ENCODE measurements around the gene CAMSAP2. TPM values are rescaled to one million over a fixed set of nuclear protein-coding genes. Genes with fewer than 3 reads are reported as not detected.
A peak's percentile ranks its signal among the peaks of the same experiment; 100 is the strongest.

Gene CAMSAP2
- total and polyA plus RNA-seq, 9 donors, result 14.5 to 44.5 (median 33.6) TPM

DNA sequence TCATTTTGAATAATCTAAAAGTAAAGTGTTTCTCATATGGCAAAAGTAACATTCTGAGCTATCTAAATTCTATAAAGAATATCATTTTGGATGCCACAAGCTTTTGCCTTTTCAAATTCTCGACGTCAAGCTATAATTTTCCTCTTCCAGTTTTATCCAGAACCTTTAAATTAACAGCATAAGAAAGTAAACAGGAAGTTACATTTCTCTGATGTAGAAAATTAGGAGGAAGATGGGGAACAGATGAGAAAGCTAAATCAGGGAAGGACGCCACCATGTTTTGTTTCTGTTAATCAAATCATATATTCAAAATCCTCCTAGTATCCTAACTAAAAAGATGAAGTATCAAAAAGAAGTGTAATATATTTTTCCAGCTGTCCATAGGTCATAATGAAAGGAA is 8.8 kb upstream of the CAMSAP2 start:
- H3K4me1 ChIP-seq (ENCODE audit: insufficient read depth), result peaks cover 2% of the 10 kb centered on the region
- no peak overlapping the region for H3K4me3 ChIP-seq
- H3K36me3 ChIP-seq, result no peaks in the 10 kb centered on the region
- DNase-seq, result no peak
- WGBS, 3 donors, result 6 to 11% (median 7%) methylated on average over 3 of the region's 3 CpGs
- no peaks in the 10 kb centered on the region for H3K27me3 ChIP-seq
- intact Hi-C loops (cut with DNase I), result loop anchor here in 1 of 4 donors (10.0 kb wide), 1 partner anchor 55 kb away; no protein-coding TSS in a partner anchor
- TF ChIP-seq, protein P1, sequence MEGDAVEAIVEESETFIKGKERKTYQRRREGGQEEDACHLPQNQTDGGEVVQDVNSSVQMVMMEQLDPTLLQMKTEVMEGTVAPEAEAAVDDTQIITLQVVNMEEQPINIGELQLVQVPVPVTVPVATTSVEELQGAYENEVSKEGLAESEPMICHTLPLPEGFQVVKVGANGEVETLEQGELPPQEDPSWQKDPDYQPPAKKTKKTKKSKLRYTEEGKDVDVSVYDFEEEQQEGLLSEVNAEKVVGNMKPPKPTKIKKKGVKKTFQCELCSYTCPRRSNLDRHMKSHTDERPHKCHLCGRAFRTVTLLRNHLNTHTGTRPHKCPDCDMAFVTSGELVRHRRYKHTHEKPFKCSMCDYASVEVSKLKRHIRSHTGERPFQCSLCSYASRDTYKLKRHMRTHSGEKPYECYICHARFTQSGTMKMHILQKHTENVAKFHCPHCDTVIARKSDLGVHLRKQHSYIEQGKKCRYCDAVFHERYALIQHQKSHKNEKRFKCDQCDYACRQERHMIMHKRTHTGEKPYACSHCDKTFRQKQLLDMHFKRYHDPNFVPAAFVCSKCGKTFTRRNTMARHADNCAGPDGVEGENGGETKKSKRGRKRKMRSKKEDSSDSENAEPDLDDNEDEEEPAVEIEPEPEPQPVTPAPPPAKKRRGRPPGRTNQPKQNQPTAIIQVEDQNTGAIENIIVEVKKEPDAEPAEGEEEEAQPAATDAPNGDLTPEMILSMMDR (IDR thresholded peaks at IDR 0.05), result no peak
- TF ChIP-seq EP300 (IDR thresholded peaks at IDR 0.05), result no peak
- no peak for TF ChIP-seq POLR2A (IDR thresholded peaks at IDR 0.05)
- no peaks in the 10 kb centered on the region for H3K9me3 ChIP-seq
- peak overlapping the region in 1 of 2 donors; percentile 57 for H3K27ac ChIP-seq

DNA sequence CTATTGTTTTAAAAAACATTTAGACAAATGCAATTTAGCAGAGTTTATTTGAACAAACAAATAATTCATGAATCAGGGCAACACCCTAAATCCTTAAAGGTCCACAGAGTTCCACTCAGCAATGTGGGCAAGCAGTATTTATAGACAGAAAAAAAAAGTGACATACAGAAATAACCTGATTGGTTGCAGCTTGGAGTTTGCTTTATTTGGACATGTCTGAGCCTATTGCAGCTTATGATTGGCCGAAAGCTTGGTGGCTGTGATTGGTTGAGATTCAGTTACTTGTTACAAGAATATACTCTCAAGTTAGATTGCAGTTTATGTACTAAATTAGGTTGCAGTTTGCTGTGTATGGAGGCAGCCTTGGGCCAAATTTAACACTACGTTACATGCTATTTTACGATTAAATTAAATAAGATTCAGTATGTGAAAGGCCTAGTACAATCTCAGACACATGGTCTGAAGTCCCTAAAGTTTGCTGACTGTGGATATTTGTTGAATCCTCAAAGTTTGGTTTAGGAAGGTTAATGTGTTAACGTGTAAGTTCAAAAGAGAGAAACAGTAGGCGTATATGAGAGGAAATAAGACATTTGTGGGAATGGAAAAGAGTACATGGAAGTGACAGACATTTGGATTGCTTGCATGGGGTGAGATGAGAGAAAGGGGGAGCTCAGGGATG is 6.9 kb upstream of the CAMSAP2 start:
- no peak overlapping the region for H3K27ac ChIP-seq
- H3K4me1 ChIP-seq (ENCODE audit: insufficient read depth), result peaks cover 2% of the 10 kb centered on the region
- TF ChIP-seq EP300 (IDR thresholded peaks at IDR 0.05) (no peak), POLR2A (IDR thresholded peaks at IDR 0.05) (no peak)
- TF ChIP-seq, protein P1 (IDR thresholded peaks at IDR 0.05), result no peak
- WGBS, 3 donors, result 95 to 96% (median 96%) methylated on average over 5 of the region's 5 CpGs
- no peaks in the 10 kb centered on the region for H3K27me3 ChIP-seq
- no peak overlapping the region for H3K4me3 ChIP-seq
- H3K9me3 ChIP-seq, result no peaks in the 10 kb centered on the region
- intact Hi-C loops (cut with DNase I), result loop anchor here in 1 of 4 donors (10.0 kb wide), 1 partner anchor 57 kb away; no protein-coding TSS in a partner anchor
- DNase-seq, result no peak
- H3K36me3 ChIP-seq, result no peaks in the 10 kb centered on the region

DNA sequence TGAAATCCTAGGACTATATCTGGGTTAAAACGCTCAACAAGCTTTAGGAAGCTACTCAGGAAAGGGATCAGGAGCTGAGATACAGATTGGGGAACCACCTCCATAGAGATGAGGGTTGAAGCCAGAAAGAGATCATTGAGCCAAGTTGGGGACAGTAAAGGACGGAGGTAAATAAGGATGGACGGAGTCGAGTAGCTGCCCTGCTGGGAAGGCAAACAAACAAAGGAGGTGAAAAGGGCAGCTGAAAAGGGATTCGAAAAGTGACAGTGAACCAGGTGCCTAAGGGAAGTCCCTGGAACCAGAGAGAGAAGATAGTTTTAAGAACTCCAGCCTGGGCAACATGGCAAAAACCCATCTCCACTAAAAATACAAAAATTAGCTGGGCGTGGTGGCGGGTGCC is 6.3 kb upstream of the CAMSAP2 start:
- no peak overlapping the region for H3K4me3 ChIP-seq
- no peaks in the 10 kb centered on the region for H3K9me3 ChIP-seq
- no peak for DNase-seq
- intact Hi-C loops (cut with DNase I), result loop anchor here in 1 of 4 donors (10.0 kb wide), 1 partner anchor 58 kb away; no protein-coding TSS in a partner anchor
- TF ChIP-seq, protein P1 (IDR thresholded peaks at IDR 0.05), result no peak
- no peak for TF ChIP-seq EP300 (IDR thresholded peaks at IDR 0.05)
- no peak for TF ChIP-seq POLR2A (IDR thresholded peaks at IDR 0.05)
- peaks cover 2% of the 10 kb centered on the region for H3K4me1 ChIP-seq (ENCODE audit: insufficient read depth)
- H3K36me3 ChIP-seq, result no peaks in the 10 kb centered on the region
- 75 to 82% (median 81%) methylated on average over 7 of the region's 7 CpGs for WGBS, 3 donors
- no peaks in the 10 kb centered on the region for H3K27me3 ChIP-seq
- no peak overlapping the region for H3K27ac ChIP-seq

DNA sequence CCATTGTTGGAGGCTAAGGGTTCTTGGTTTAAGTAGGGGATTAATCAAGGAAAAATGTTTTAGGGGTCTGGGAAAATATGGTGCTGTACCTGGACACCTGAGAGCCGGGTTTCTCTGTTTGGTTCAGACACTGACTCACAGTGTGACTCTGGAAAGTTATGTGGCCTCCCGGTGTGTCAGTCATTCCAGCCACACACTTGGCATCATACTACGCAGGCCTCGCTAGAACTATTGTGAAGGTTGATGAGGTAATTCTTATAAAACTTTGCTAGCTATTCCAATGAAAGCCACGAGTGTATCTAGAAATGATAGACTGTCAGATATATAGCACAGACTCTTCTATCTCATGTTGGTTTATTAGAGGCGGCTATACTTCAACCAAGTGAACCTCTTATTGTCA is 4.8 kb upstream of the CAMSAP2 start:
- H3K4me1 ChIP-seq (ENCODE audit: insufficient read depth), result peaks cover under 1% of the 10 kb centered on the region
- TF ChIP-seq POLR2A (IDR thresholded peaks at IDR 0.05) (no peak), EP300 (IDR thresholded peaks at IDR 0.05) (no peak)
- TF ChIP-seq, protein P1 (IDR thresholded peaks at IDR 0.05), result no peak
- intact Hi-C loops (cut with DNase I), result loop anchor here in 1 of 4 donors (10.0 kb wide), 1 partner anchor 59 kb away; no protein-coding TSS in a partner anchor
- H3K27ac ChIP-seq, result no peak overlapping the region
- H3K4me3 ChIP-seq, result no peak overlapping the region
- H3K27me3 ChIP-seq, result no peaks in the 10 kb centered on the region
- 88 to 94% (median 92%) methylated on average over 6 of the region's 6 CpGs for WGBS, 3 donors
- no peak for DNase-seq
- H3K36me3 ChIP-seq, result no peaks in the 10 kb centered on the region
- H3K9me3 ChIP-seq, result no peaks in the 10 kb centered on the region
